ENCODE results near the gene PTPRN2.

DNA sequence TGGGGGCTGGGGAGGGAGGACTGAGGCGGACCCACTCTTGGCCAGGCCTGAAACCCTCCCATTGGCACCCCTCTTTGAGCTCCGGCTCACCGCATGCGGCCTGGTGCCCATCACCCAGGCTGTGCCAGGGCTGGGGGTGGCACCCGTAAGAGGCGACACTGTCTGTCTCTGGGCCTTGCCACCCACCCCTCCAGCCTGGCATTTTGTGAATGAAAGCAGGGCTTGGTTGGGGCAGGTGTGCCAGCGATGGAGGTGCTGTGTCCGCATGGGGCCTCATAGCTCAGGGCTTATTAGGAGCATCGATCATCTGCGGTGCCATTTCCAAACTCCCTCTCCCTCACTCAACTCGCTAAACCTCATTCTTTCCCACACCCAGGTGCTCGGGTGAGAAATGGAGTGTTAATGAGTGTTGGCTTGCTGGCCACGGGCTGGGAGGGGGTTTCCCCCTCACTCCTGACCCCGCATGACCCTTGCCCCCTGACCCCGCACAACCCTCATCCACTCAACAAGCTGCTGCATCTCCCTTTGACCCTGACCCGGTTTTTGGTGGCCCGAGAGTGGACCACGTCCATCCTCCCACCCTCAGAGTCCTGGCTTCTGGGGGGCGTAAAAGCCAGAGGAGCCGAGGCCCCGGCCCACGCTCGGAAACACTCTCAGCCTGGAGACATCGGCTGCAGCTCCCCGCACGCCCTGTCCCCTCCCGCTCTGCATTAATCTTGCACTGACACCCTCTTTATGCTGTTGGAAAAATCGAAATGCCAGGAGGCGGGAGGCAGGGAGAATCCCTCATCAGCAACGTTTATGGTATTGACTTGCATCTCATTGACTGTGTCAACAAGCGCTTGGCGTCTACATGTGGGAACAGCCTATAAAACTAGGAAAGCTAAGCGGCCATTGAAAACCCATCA is 1089.6 kb downstream of the PTPRN2 start:
- TF ChIP-seq, protein P1, sequence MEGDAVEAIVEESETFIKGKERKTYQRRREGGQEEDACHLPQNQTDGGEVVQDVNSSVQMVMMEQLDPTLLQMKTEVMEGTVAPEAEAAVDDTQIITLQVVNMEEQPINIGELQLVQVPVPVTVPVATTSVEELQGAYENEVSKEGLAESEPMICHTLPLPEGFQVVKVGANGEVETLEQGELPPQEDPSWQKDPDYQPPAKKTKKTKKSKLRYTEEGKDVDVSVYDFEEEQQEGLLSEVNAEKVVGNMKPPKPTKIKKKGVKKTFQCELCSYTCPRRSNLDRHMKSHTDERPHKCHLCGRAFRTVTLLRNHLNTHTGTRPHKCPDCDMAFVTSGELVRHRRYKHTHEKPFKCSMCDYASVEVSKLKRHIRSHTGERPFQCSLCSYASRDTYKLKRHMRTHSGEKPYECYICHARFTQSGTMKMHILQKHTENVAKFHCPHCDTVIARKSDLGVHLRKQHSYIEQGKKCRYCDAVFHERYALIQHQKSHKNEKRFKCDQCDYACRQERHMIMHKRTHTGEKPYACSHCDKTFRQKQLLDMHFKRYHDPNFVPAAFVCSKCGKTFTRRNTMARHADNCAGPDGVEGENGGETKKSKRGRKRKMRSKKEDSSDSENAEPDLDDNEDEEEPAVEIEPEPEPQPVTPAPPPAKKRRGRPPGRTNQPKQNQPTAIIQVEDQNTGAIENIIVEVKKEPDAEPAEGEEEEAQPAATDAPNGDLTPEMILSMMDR (conservative IDR thresholded peaks at IDR 0.05 in 1 of 2, IDR thresholded peaks at IDR 0.05 in 1 of 2; ENCODE audit: low read depth in 1 of 2, low read length in 2 of 2), result no peak
- no peak for TF ChIP-seq EZH2 (IDR thresholded peaks at IDR 0.05; ENCODE audit: low read length, missing control alignments)

Data from fibroblast of lung (primary cell).